CD14-positive monocyte (primary cell): ENCODE measurements around the gene CEND1. TPM values are rescaled to one million over a fixed set of nuclear protein-coding genes. Genes with fewer than 3 reads are reported as not detected.

ENCODE experiments used
- DNase-seq, 3 donors: peaks; one replicate each; pipeline ENCODE4 v3.0.0-alpha.2; 2011 to 2022
- H2AFZ ChIP-seq: 2 replicates; pipeline ENCODE4 v1.6.0; 2012; ENCODE audit warnings: mild to moderate bottlenecking, low read depth, low read length, inconsistent platforms; ENCODE audit not compliant: insufficient read depth, poor library complexity, severe bottlenecking
- H3K27ac ChIP-seq, 2 donors: 1 replicate in 1 of 2; 2 replicates in 1 of 2; pipeline ENCODE4 v1.5.1; 2012 to 2013; ENCODE audit warnings: low read length in 2 of 2, control low read depth in 1 of 2, inconsistent platforms in 1 of 2, low read depth in 1 of 2, mild to moderate bottlenecking in 1 of 2
- H3K27me3 ChIP-seq, 2 donors: one replicate each; pipeline versions ENCODE4 v1.6.0 to v1.6.1; 2011 to 2013; ENCODE audit warnings: low read length in 2 of 2; ENCODE audit not compliant: control insufficient read depth in 2 of 2, insufficient read depth in 2 of 2
- H3K36me3 ChIP-seq, 2 donors: replicated peaks in 1 of 2; 1 replicate in 1 of 2; 2 replicates in 1 of 2; pipeline versions ENCODE4 v1.5.1 to v1.6.1; 2012 to 2013; ENCODE audit warnings: low read length in 2 of 2, control low read depth in 1 of 2, inconsistent platforms in 1 of 2, mild to moderate bottlenecking in 1 of 2; ENCODE audit not compliant: insufficient read depth in 2 of 2, control insufficient read depth in 1 of 2
- H3K4me1 ChIP-seq, 2 donors: 1 replicate in 1 of 2; 2 replicates in 1 of 2; pipeline versions ENCODE4 v1.5.1 to v1.6.1; 2012 to 2013; ENCODE audit warnings: low read length in 2 of 2, control low read depth in 1 of 2, inconsistent platforms in 1 of 2, mild to moderate bottlenecking in 1 of 2, moderate library complexity in 1 of 2; ENCODE audit not compliant: insufficient read depth in 2 of 2, control insufficient read depth in 1 of 2
- H3K4me2 ChIP-seq: replicated peaks from 2 replicates; pipeline ENCODE3; 2012; ENCODE audit warnings: low read length, moderate library complexity, mild to moderate bottlenecking; ENCODE audit not compliant: poor library complexity, severe bottlenecking; ENCODE audit errors: extremely low read depth
- H3K4me3 ChIP-seq, 3 experiments: fragments of 200-600 bp in 1 of 3; sonication (generic) in 1 of 3; replicated peaks in 1 of 3; 1 replicate in 2 of 3; 2 replicates in 1 of 3; pipeline ENCODE4 v1.5.1; 2011 to 2013; ENCODE audit warnings: low read length in 3 of 3, mild to moderate bottlenecking in 3 of 3, control low read depth in 2 of 3, low read depth in 2 of 3, inconsistent platforms in 1 of 3, moderate library complexity in 1 of 3
- H3K79me2 ChIP-seq: 2 replicates; pipeline ENCODE4 v1.6.0; 2012; ENCODE audit warnings: mild to moderate bottlenecking, control low read depth, inconsistent platforms, low read length, moderate library complexity; ENCODE audit not compliant: insufficient read depth
- H3K9ac ChIP-seq: 2 replicates; pipeline ENCODE4 v1.6.0; 2017; ENCODE audit warnings: low read length, mild to moderate bottlenecking; ENCODE audit not compliant: insufficient read depth, poor library complexity, severe bottlenecking
- H3K9me3 ChIP-seq, 2 donors: replicated peaks in 1 of 2; 1 replicate in 1 of 2; 2 replicates in 1 of 2; pipeline versions ENCODE4 v1.5.1 to v1.6.1; 2012 to 2013; ENCODE audit warnings: low read length in 2 of 2, control low read depth in 1 of 2; ENCODE audit not compliant: control insufficient read depth in 1 of 2, insufficient read depth in 1 of 2
- H4K20me1 ChIP-seq: 2 replicates; pipeline ENCODE4 v1.6.0; 2012; ENCODE audit warnings: mild to moderate bottlenecking, low read length, control low read depth, moderate library complexity; ENCODE audit not compliant: insufficient read depth
- H3K27ac Mint-ChIP-seq, 7 donors: one replicate each; pipeline ENCODE4 v1.8.0; 2020; ENCODE audit warnings: mild to moderate bottlenecking in 7 of 7, mixed read lengths in 7 of 7, moderate library complexity in 6 of 7, inconsistent platforms in 2 of 7
- H3K27me3 Mint-ChIP-seq, 3 donors: one replicate each; pipeline ENCODE4 v1.8.0; 2021 to 2022; ENCODE audit warnings: low read depth in 3 of 3, mild to moderate bottlenecking in 3 of 3, mixed read lengths in 3 of 3, moderate library complexity in 3 of 3, inconsistent platforms in 1 of 3
- H3K36me3 Mint-ChIP-seq, 2 donors: one replicate each; pipeline ENCODE4 v1.8.0; 2020; ENCODE audit warnings: mixed read lengths in 2 of 2, inconsistent platforms in 1 of 2, mild to moderate bottlenecking in 1 of 2
- H3K4me1 Mint-ChIP-seq: one replicate; pipeline ENCODE4 v1.8.0; 2020; ENCODE audit warnings: mild to moderate bottlenecking, mixed read lengths
- H3K4me3 Mint-ChIP-seq, 2 donors: one replicate each; pipeline ENCODE4 v1.8.0; 2020; ENCODE audit warnings: mild to moderate bottlenecking in 2 of 2, mixed read lengths in 2 of 2, moderate library complexity in 1 of 2
- H3K9me3 Mint-ChIP-seq, 7 donors: one replicate each; pipeline ENCODE4 v1.8.0; 2020 to 2022; ENCODE audit warnings: mixed read lengths in 7 of 7, mild to moderate bottlenecking in 6 of 7, moderate library complexity in 6 of 7, inconsistent platforms in 2 of 7
- CTCF ChIP-seq: fragments of 200-600 bp; IDR thresholded peaks from one replicate; pipeline ENCODE4 v1.8.0; 2022; ENCODE audit warnings: antibody characterized with exemption, mild to moderate bottlenecking
- WGBS: methylation state at CpG from one replicate; pipeline ENCODE4 v1.1.5; 2013; ENCODE audit warnings: missing lambda C conversion rate; ENCODE audit not compliant: insufficient coverage; 5-methylcytosine and 5-hydroxymethylcytosine counted together
- intact Hi-C, 2 donors: fragments of 100-400 bp; cut with micrococcal nuclease; formaldehyde crosslinking; loops; one replicate each; pipeline versions ENCODE4 v1.15.0 to v1.15.1; 2023
- polyA plus RNA-seq, 3 donors: library from polyadenylated mRNA; depleted of rRNA in 1 of 3; unstranded in 2 of 3; stranded (reverse) in 1 of 3; fragments of 300-500 nt in 2 of 3; fragments of >200 nt in 1 of 3; fragmentation: Illumina TruSeq in 2 of 3; gene quantifications; 1 replicate in 2 of 3; 2 replicates in 1 of 3; pipeline ENCODE4 v1.2.3, GENCODE V29; 2012 to 2021

CEND1 gene
- polyA plus RNA-seq, 3 donors: not detected

DNA sequence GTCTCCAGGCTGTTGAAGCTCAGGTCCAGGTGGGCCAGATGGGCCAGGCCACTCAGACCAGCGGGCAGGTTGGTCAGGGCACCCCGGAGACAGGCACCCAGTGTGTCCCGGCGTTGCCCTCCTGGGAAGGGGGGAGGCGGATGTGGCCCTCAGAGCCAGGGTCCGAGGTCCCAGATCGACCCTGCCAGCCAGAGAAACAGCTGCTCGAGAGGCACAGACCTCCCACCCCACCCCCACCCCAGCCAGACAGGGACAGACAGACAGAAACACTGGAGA, 13.5 kb upstream of the CEND1 start:
- H2AFZ ChIP-seq: no peak overlapping the region

DNA sequence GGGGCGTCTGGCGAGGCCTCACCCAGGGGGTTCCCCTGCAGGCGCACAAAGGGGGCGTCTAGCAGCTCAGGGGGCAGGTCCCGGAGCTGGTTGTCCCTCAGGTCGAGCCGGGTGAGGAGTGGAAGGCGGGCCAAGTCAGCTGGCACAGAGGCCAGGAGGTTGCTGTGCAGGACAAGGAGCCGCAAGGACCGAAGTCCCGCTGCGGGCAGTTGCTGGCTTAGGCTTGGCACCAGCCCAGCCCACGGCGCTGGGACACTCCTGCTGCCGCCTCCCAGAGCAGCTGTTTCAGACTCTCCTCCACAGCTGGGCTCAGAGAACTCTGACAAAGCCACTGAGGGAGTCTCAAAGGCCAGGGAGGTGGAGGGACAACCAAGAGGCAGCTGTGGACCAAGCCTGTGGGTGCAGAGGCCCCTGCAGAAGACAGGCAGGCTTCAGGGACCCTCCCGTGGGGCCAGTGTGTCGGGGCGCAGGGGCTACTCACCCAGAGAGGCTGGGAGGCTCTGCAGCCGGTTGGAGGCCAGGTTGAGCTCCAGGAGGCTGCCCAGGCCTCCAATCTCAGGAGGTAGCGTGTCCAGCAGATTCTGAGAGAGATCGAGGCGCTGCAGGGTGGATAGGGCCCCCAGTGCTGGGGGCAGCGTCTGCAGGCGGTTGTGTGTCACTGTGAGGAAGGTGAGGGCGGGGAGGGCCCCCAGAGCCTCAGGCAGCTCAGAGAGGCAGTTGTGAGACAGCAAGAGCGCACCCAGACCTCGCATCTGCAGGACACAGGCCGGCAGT, 13.0 kb upstream of the CEND1 start:
- Histone ChIP-seq H3K27me3 (no peaks in the 10 kb centered on the region), H4K20me1 (peaks cover 11% of the 10 kb centered on the region), H3K27ac (no peak overlapping the region), H3K9ac (no peak overlapping the region), H3K36me3 (peaks cover 14 to 15% of the 10 kb centered on the region in 2 donors), H3K4me1 (peaks cover 20 to 27% of the 10 kb centered on the region in 2 donors), H3K4me3 (no peak overlapping the region), H3K4me2 (no peak overlapping the region), H3K9me3 (no peaks in the 10 kb centered on the region), H3K79me2 (peaks cover 15% of the 10 kb centered on the region), H2AFZ (no peak overlapping the region)
- Mint-ChIP-seq H3K4me1 (peaks cover 19% of the 10 kb centered on the region), H3K36me3 (peaks cover 3 to 22% of the 10 kb centered on the region in 2 donors), H3K27me3 (peaks cover 0 to 5% (median 2%) of the 10 kb centered on the region in 3 donors), H3K9me3 (peaks cover 0 to 3% (median 0%) of the 10 kb centered on the region in 7 donors), H3K27ac (no peak overlapping the region), H3K4me3 (no peak overlapping the region)
- WGBS: 96% methylated on average over 26 of the region's 28 CpGs
- intact Hi-C loops: no loop called here
- no peak for TF ChIP-seq CTCF
- no peak for DNase-seq

More for the DNA sequence above, 13.5 kb upstream of the CEND1 start:
- H3K79me2 ChIP-seq: peaks cover 19% of the 10 kb centered on the region
- H4K20me1 ChIP-seq: peaks cover 11% of the 10 kb centered on the region
- peaks cover 14 to 15% of the 10 kb centered on the region in 2 donors for H3K36me3 ChIP-seq
- H3K4me3 Mint-ChIP-seq: no peak overlapping the region
- peaks cover 0 to 3% (median 0%) of the 10 kb centered on the region in 7 donors for H3K9me3 Mint-ChIP-seq
- DNase-seq: no peak
- peaks cover 23 to 26% of the 10 kb centered on the region in 2 donors for H3K4me1 ChIP-seq
- no peaks in the 10 kb centered on the region for H3K9me3 ChIP-seq
- H3K9ac ChIP-seq: no peak overlapping the region
- H3K27me3 ChIP-seq: no peaks in the 10 kb centered on the region
- TF ChIP-seq CTCF: no peak
- H3K36me3 Mint-ChIP-seq: peaks cover 3 to 22% of the 10 kb centered on the region in 2 donors
- H3K27me3 Mint-ChIP-seq: peaks cover 0 to 5% (median 2%) of the 10 kb centered on the region in 3 donors
- H3K4me1 Mint-ChIP-seq: peaks cover 24% of the 10 kb centered on the region
- H3K27ac ChIP-seq: no peak overlapping the region
- H3K4me3 ChIP-seq: no peak overlapping the region
- H3K4me2 ChIP-seq: no peak overlapping the region
- no peak overlapping the region for H3K27ac Mint-ChIP-seq
- WGBS: 100% methylated on average over 2 of the region's 8 CpGs
- intact Hi-C loops: no loop called here
